ENCODE measurements around the gene RTCA.
A peak's percentile ranks its signal among the peaks of the same experiment; 100 is the strongest.

RTCA gene

DNA sequence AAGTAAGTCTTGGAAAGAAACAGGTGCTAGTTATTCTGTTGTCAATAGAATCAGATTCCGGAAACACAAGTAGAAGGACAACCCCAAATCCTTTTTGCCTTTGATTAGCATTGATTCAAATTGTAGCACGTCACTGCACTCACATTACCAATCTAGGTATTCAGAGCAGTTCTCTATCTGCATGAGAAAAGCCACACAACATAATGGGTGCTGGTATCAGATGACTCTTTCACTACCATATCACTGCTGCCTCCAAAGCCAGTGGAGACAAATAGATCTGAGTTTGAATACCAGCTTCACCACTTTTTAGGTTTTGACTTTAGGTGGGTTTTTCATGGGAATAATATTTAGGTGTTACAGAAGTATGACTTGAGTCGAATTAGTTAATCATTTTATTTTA lies 38.9 kb downstream of the RTCA start:
- no peak for DNase-seq (ENCODE audit: low read depth)
- H3K4me3 ChIP-seq (ENCODE audit: low read depth, low read length), result no peak overlapping the region
- TF ChIP-seq, protein P1, sequence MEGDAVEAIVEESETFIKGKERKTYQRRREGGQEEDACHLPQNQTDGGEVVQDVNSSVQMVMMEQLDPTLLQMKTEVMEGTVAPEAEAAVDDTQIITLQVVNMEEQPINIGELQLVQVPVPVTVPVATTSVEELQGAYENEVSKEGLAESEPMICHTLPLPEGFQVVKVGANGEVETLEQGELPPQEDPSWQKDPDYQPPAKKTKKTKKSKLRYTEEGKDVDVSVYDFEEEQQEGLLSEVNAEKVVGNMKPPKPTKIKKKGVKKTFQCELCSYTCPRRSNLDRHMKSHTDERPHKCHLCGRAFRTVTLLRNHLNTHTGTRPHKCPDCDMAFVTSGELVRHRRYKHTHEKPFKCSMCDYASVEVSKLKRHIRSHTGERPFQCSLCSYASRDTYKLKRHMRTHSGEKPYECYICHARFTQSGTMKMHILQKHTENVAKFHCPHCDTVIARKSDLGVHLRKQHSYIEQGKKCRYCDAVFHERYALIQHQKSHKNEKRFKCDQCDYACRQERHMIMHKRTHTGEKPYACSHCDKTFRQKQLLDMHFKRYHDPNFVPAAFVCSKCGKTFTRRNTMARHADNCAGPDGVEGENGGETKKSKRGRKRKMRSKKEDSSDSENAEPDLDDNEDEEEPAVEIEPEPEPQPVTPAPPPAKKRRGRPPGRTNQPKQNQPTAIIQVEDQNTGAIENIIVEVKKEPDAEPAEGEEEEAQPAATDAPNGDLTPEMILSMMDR (IDR thresholded peaks at IDR 0.05; ENCODE audit: insufficient read depth, low read depth, low read length, missing control alignments), result no peak

DNA sequence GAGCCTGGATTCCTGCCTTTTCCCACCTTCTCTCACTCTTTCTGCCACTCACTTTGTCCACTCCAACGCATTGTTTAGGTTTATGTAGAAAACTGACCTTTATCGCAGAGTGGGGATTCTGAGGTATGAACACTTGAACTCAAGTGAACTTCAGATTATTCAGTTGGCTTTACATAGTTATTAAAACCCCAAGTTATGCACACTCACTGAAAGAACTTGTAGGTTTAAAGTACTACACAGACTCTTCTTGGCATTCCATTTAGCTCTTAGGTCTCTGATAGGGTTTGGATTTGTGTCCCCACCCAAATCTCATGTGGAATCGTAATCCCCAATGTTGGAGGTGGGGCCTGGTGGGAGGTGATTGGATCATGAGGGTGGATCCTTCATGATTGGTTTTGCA lies 39.9 kb downstream of the RTCA start:
- no peak overlapping the region for H3K4me3 ChIP-seq (ENCODE audit: low read depth, low read length)
- no peak for DNase-seq (ENCODE audit: low read depth)
- TF ChIP-seq, protein P1 (IDR thresholded peaks at IDR 0.05; ENCODE audit: insufficient read depth, low read depth, low read length, missing control alignments), result no peak

DNA sequence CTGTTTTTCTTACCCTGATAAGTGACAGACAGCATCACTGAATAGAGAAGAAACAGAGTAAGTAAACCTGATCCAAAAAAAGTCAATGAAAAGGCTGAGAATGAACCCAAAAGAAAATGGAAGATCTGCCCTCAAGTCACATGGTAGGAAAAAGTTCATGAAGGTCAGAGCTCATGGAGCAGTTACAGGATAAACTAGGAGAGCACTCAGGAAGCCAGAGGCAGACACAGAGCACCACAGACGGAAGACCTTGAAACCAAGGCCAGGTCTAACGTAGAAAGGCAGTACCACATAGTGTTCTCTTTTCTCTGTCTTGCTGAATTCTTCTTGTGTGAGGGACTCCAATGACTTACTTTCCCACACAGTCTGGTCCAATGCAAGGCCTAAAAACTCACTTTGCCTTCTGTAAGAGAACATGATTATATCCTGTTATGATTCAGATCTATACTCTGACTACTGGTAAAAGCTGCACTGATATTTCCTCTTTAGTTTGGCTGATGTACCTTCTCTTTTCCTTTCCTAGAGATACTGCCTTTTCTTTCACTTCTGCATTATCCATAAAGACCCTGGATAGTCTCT lies 40.8 kb downstream of the RTCA start:
- TF ChIP-seq, protein P1 (IDR thresholded peaks at IDR 0.05; ENCODE audit: insufficient read depth, low read depth, low read length, missing control alignments), result no peak
- DNase-seq (ENCODE audit: low read depth), result peak; percentile 21
- H3K4me3 ChIP-seq (ENCODE audit: low read depth, low read length), result no peak overlapping the region

DNA sequence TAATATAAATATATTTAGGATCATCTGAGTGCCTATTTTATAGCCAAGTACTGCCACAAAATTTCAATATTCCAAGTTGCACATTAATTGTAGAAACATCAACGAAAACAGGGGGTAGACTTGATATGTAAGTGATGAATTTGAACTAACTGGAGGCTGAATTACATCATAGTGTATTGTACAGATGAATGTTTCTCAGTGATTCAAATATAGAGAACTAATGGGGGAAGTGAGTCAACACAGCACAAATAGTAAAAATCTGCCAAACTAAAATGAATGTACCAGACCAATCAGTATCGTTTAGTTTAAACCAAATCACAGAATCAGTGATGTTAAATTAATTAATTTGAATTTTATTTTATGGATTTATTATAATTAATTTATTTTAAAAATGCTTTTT lies 42.8 kb downstream of the RTCA start:
- DNase-seq (ENCODE audit: low read depth), result no peak
- no peak overlapping the region for H3K4me3 ChIP-seq (ENCODE audit: low read depth, low read length)
- TF ChIP-seq, protein P1 (IDR thresholded peaks at IDR 0.05; ENCODE audit: insufficient read depth, low read depth, low read length, missing control alignments), result no peak

DNA sequence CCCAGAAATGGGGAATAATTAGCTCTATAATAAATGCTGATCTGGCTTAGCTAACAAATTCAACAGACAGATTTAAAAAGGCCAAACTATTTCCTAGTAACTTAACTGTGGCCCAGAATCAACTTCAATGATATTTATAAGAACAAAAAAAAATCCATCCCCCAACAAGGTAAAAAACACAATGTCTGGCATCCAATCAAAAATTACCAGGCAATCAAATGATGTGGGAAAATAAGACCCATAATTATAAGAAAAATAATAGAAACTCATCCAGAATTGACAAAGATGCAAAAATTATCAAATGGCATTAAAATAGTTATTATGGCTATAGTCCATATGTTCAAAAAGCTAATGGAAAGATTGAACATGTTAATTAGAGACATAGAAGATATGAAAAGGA lies 43.8 kb downstream of the RTCA start:
- TF ChIP-seq, protein P1 (IDR thresholded peaks at IDR 0.05; ENCODE audit: insufficient read depth, low read depth, low read length, missing control alignments), result no peak
- DNase-seq (ENCODE audit: low read depth), result no peak
- H3K4me3 ChIP-seq (ENCODE audit: low read depth, low read length), result no peak overlapping the region

DNA sequence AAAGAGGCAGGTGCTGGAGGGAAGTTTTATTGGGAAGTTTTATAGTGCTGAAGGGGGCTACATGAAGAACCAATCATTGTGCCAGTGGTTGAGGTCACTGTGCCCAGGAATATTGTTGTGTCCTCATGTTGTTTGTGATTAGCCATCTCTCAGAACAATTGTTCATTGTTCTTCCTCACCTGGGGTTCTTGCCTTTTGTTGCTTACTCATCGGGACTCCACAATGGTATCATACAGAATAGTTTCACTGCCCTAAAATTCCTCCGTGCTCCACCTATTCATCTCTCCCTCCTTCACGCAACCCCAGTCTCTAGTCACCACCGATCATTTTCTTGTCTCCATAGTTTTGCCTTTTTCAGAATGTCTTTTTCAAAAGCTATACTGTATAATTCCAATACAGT lies 47.4 kb downstream of the RTCA start:
- no peak overlapping the region for H3K4me3 ChIP-seq (ENCODE audit: low read depth, low read length)
- DNase-seq (ENCODE audit: low read depth), result no peak
- TF ChIP-seq, protein P1 (IDR thresholded peaks at IDR 0.05; ENCODE audit: insufficient read depth, low read depth, low read length, missing control alignments), result no peak

DNA sequence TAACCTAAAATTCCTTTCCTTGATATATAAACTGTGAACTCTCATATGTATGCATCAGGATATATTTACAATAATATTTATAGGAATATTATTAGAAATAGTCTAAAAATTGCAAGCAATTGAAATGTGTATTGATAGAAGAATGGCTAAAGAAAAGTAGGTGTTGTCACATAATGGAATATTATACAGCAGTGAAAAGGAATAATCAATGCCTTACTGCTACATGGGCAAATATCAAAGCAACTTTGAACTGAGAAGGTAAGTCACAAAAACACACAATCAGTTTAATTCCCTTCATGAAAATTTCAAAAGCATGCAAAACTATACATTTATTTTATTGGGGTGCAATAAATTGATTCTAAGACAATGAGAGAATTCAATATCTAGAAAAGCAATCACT lies 50.6 kb downstream of the RTCA start:
- H3K4me3 ChIP-seq (ENCODE audit: low read depth, low read length), result no peak overlapping the region
- DNase-seq (ENCODE audit: low read depth), result no peak
- TF ChIP-seq, protein P1 (IDR thresholded peaks at IDR 0.05; ENCODE audit: insufficient read depth, low read depth, low read length, missing control alignments), result no peak
